WI38 (cell line): ENCODE results near the gene FAM209B.
"Not testable (repeated sequence)": the region's sequence is repeated elsewhere in the genome, so short reads cannot be mapped to it uniquely, and the experiment has no call there.

ENCODE experiments used
- H3K4me3 ChIP-seq: 2 replicates; pipeline ENCODE4 v1.5.1; 2011; ENCODE audit warnings: low read depth, mild to moderate bottlenecking, control low read depth, low read length
- CTCF ChIP-seq: IDR thresholded peaks from 2 replicates; pipeline ENCODE4 v1.5.1; 2012; ENCODE audit warnings: low read depth, mild to moderate bottlenecking, control low read depth, low read length

The FAM209B gene

DNA sequence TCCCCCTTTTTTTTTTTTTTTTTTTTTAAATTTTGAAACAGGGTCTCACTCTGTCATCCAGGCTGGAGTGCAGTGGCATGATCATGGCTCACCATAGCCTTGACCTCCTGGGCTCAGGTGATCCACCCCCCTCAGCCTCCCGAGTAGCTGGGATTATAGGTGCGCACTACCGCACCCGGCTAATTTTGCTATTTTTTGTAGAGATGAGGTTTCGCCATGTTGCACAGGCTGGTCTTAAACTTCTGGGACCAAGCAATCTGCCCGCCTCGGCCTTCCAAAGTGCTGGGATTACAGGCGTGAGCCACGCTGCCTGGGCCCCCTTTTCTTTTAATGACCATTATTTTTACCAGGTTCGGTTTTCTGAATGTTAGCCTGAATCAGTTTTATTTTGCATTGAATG, 13.5 kb upstream of the FAM209B start:
- no peak overlapping the region for H3K4me3 ChIP-seq
- no peak for TF ChIP-seq CTCF

DNA sequence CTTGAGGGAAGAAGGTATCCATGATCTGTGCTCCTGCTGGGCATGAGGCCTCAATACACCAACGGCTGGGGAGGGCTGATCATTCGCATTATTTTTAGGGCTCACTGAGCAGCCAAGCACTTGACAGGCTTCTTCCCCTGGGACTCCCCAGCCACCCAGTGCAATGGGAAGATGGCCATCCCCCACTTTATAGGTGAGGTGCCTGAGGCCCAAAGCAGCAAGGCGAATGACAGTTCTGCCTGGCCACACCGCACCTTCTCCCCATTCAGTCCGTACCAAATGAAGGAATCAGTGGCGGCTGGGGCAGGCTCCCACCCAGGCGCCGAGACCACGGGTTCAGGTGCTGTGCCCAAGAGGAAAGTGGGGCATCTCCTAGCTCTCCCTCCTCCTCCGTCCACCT, 12.9 kb upstream of the FAM209B start:
- H3K4me3 ChIP-seq = no peak overlapping the region
- TF ChIP-seq CTCF = no peak

DNA sequence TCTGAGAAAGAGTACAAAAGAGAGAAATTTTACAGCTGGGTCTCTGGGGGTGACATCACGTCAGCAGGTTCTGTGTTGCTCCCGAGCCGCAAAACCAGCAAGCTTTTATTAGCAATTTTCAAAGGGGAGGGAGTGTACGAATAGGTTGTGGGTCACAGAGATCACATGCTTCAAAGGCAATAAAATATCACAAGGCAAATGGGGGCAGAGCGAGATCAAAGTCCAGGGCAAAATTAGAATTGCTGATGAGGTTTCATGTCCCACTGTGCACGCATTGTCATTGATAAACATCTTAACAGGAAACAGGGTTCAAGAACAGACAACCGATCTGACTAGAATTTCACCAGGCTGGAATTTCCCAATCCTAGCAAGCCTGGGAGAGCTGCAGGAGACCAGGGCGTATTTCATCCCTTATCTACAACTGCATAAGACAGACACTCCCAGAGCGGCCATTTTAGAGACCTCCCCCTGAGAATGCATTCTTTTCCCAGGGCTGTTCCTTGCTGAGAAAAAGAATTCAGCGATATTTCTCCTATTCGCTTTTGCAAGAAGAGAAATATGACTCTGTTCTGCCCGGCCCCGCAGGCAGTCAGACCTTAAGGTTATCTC, 12.2 kb upstream of the FAM209B start:
- H3K4me3 ChIP-seq = not testable (repeated sequence)

DNA sequence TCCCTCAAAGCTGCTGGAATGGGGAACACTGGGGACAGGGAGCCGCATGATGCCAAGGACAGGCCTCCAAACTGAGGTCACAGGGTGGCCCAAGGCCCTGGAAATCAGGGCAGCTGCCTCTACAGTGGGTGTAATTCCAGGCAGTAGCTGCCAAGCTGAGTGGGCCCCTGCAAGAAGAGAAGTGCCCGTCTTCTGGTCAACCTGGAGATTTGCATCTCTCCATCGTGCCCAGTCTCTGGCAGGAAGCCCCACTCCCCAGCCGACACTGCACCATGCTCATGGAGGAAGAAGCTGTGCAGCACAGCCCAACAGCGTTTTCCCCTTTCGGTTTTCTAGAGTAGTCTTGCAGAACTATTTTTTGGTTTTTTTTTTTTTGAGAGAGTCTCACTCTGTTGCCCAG, 10.7 kb upstream of the FAM209B start:
- no peak for TF ChIP-seq CTCF
- H3K4me3 ChIP-seq = no peak overlapping the region

GRCh38 chr20:56524444-56524843, 8.6 kb upstream of the FAM209B start, which contains the start of gene FAM209A:
FAM209A (plus strand) TSS chr20:56524744; CDS start chr20:56524809, 65 bp downstream.
- not testable (repeated sequence) for H3K4me3 ChIP-seq

DNA sequence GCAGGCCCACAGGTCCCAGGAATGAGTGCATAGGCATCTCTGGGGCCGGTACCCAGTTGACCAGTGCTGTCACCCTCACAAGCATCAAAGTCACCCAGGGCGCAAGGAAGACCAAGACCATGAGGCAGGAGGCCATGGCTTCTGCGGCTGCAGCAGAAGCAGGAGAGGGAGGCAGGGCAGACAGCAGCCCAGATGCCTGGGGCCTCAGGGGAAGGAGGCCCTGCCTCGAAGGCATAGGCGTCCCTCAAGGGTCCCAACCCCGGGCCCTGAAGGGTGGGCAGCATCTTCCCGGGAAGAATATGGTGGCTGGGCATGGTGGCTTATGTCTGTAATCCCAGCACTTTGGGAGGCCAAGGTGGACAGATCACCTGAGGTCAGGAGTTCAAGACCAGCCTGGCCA, 5.5 kb upstream of the FAM209B start:
- no peak for TF ChIP-seq CTCF
- no peak overlapping the region for H3K4me3 ChIP-seq

- TF ChIP-seq CTCF = no peak
- no peak overlapping the region for H3K4me3 ChIP-seq
Measured at GRCh38 chr20:56537997-56538396, 5.0 kb downstream of the FAM209B start.

- no peak for TF ChIP-seq CTCF
- no peak overlapping the region for H3K4me3 ChIP-seq
Measured at GRCh38 chr20:56540415-56540814, 7.4 kb downstream of the FAM209B start.
